ENCODE measurements around the gene UBE2H.
"Not testable (repeated sequence)": the region's sequence is repeated elsewhere in the genome, so short reads cannot be mapped to it uniquely, and the experiment has no call there.

Gene UBE2H

DNA sequence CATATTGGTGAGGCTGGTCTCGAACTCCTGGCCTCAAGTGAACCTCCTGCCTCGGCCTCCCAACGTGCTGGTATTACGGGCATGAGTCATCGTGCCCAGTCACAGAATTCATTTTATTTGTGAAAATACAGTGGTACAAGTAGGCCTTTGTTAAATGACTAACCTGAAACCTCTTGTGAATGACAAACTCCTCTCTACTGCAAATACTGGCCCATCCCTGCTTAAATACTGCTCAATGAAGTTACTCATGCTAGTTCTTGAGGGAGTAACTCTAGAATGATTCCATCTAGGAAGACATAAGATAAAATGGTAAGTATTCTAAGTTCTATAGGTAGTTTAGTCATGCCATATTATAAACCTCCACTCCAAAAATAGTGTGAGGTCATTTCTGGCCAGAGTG is 80.7 kb downstream of the UBE2H start:
- no peak overlapping the region for H3K4me3 ChIP-seq (ENCODE audit: low read depth, low read length)
- no peak for TF ChIP-seq MYC (IDR thresholded peaks at IDR 0.05; ENCODE audit: low read depth, low read length)
- no peak for TF ChIP-seq POLR2A (IDR thresholded peaks at IDR 0.05; ENCODE audit: extremely low read depth, insufficient read length)
- TF ChIP-seq, protein P1, sequence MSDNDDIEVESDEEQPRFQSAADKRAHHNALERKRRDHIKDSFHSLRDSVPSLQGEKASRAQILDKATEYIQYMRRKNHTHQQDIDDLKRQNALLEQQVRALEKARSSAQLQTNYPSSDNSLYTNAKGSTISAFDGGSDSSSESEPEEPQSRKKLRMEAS (IDR thresholded peaks at IDR 0.05; ENCODE audit: low read depth, low read length), result no peak
- TF ChIP-seq CTCF (IDR thresholded peaks at IDR 0.05; ENCODE audit: low read depth, low read length), result no peak
- DNase-seq (ENCODE audit: low read depth), result no peak

DNA sequence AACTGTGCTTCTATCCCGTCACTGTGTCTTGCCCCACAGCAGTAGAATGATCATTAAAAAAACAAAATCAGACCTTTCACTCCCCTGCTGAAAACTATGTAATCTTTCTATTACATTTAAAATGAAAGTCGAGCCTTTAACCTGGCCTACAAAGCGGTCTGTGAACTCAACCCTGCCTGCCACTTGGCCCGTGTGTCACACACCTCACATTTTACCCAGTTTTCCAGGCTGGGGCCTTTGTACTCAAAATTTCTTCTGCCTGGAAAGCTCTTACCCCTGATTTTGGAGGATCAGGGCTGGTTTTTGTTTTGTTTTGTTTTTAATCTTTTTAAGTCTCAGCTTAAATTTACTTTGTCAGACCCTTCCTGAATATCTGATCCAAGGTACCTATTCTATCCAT is 82.1 kb downstream of the UBE2H start:
- no peak for TF ChIP-seq CTCF (IDR thresholded peaks at IDR 0.05; ENCODE audit: low read depth, low read length)
- TF ChIP-seq, protein P1 (IDR thresholded peaks at IDR 0.05; ENCODE audit: low read depth, low read length), result no peak
- no peak for TF ChIP-seq POLR2A (IDR thresholded peaks at IDR 0.05; ENCODE audit: extremely low read depth, insufficient read length)
- no peak overlapping the region for H3K4me3 ChIP-seq (ENCODE audit: low read depth, low read length)
- no peak for DNase-seq (ENCODE audit: low read depth)

DNA sequence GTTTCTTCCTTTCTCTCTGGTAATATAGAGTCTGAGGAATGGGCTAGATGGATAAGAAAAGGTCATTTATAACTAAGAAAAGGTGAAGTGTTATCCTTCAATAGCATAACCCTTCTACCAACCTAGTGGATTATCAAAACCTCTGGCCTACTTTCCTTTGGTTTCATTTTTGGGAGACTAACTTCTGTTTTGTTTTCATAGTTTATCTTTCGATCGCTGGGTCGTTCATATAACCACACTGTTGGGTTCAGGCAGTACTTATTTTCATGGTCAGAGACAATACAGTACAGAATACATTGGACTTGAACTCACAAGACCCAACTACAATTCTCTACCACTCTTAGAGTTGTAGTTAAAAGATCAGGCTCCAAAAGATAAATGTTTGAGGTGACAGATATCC is 86.5 kb downstream of the UBE2H start:
- TF ChIP-seq, protein P1 (IDR thresholded peaks at IDR 0.05; ENCODE audit: low read depth, low read length), result no peak
- TF ChIP-seq MYC (IDR thresholded peaks at IDR 0.05; ENCODE audit: low read depth, low read length) (no peak), POLR2A (IDR thresholded peaks at IDR 0.05; ENCODE audit: extremely low read depth, insufficient read length) (no peak), CTCF (IDR thresholded peaks at IDR 0.05; ENCODE audit: low read depth, low read length) (no peak)
- no peak overlapping the region for H3K4me3 ChIP-seq (ENCODE audit: low read depth, low read length)
- no peak for DNase-seq (ENCODE audit: low read depth)

- no peak for DNase-seq (ENCODE audit: low read depth)
Measured at GRCh38 chr7:129865925-129866201, 86.9 kb downstream of the UBE2H start.

DNA sequence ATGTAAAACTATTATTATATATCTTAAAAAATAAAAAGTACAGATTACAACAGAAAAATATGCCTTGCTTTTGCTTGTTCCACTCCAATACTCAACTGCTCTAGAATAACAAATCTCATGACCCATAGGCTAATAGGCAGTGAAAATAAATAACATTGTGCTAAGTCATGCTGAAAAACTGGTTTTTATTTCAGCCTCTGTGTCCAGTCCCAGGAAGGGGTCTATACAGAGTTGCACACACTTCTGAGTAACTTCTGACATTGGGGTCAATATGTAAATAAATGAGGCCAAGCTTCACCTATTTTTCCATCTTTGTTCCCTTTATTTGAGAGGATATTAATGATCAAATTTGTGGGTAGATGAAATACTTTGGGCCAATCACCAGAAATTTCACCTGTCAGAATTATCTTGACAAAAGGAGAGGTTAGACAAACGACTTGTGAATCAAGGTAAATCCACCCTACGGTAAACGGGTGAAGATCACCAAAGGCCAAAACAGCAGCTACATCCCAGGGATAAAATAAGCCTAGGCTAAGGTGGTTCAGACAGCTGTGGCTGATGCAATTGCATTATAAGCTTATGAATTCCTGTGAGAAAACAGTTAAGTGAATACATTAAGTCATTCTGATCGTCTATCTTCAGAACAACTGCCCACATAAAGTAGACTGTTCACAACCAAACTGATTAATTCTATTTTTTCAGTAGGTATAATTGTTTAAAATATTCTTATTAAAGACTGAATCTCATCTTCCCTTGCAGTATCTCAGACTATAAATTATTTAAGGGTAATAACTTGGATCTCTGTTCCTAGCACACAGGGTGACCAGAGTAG is 87.5 kb downstream of the UBE2H start:
- no peak for DNase-seq (ENCODE audit: low read depth)
- TF ChIP-seq MYC (IDR thresholded peaks at IDR 0.05; ENCODE audit: low read depth, low read length) (no peak), CTCF (IDR thresholded peaks at IDR 0.05; ENCODE audit: low read depth, low read length) (no peak)
- no peak overlapping the region for H3K4me3 ChIP-seq (ENCODE audit: low read depth, low read length)

More at GRCh38 chr7:129865925-129866201, 86.9 kb downstream of the UBE2H start:
- no peak overlapping the region for H3K4me3 ChIP-seq (ENCODE audit: low read depth, low read length)
- TF ChIP-seq MYC (IDR thresholded peaks at IDR 0.05; ENCODE audit: low read depth, low read length) (no peak), CTCF (IDR thresholded peaks at IDR 0.05; ENCODE audit: low read depth, low read length) (no peak), POLR2A (IDR thresholded peaks at IDR 0.05; ENCODE audit: extremely low read depth, insufficient read length) (no peak)
- TF ChIP-seq, protein P1 (IDR thresholded peaks at IDR 0.05; ENCODE audit: low read depth, low read length), result no peak

DNA sequence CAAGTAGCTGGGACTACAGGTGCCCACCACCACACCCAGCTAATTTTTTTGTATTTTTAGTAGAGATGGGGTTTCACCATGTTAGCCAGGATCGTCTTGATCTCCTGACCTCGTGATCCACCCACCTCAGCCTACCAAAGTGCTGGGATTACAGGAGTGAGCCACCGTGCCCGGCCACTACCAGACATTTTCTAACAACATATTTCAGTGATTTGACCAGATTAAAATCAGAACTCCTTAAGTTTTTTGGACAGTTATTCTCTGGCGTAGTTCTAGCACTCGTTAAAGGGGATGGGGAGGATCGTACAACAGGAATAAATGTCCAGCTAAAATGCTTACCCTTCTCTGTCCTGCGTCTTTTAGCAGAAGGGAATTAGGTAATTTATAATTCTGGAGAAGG is 88.1 kb downstream of the UBE2H start:
- H3K4me3 ChIP-seq (ENCODE audit: low read depth, low read length); DNase-seq (ENCODE audit: low read depth): not testable (repeated sequence)

All from NB4 (cell line).